Measurements from ENCODE around the gene CST4.
"Not testable (repeated sequence)": the region's sequence is repeated elsewhere in the genome, so short reads cannot be mapped to it uniquely, and the experiment has no call there.

The CST4 gene

DNA sequence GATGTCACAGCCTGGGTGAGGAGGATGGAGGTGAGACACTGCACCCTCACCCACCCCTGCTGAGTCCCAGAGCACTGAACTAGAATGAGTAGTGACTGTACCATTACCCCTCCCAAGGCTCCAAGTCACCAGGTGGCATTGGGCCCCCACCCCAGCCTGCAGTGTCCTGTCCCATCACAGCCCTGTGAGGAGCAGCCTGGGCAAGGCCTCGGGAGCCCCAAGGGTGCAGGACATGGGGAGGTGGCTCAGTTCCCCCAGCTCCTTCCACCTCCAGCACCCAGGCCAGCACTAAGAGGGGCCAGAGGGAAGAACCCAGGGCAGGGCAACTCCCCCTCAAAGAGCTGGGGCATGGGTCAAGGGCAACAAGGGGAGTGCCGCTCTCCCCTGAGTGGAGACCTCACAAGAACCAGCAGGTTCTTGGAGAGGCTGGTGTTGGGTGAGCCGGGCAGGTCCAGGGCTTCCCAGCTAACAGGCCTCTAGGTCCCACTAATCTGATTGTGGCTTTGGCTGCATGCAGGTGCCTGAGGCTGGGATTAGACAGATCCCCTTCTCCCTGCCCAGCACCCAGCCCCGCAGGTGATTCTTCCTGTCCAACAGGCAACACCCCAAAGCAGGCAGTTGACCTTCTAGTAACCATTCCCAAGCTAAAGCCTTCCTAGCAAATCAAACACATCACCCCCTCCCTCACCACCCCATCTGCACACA lies 2.6 kb downstream of the CST4 start:
- DNase-seq: no peak

- not testable (repeated sequence) for DNase-seq
These were observed 3.3 kb downstream of the CST4 start for GRCh38 chr20:23685529-23685896.

GRCh38 chr20:23684261-23684660 lies 4.6 kb downstream of the CST4 start:
- no peak for DNase-seq

- no peak for DNase-seq
These were observed 5.0 kb downstream of the CST4 start for GRCh38 chr20:23683807-23684206.

GRCh38 chr20:23683281-23683680 lies 5.6 kb downstream of the CST4 start:
- DNase-seq: no peak

- DNase-seq: no peak
These were observed 8.7 kb downstream of the CST4 start for GRCh38 chr20:23680146-23680545.

DNA sequence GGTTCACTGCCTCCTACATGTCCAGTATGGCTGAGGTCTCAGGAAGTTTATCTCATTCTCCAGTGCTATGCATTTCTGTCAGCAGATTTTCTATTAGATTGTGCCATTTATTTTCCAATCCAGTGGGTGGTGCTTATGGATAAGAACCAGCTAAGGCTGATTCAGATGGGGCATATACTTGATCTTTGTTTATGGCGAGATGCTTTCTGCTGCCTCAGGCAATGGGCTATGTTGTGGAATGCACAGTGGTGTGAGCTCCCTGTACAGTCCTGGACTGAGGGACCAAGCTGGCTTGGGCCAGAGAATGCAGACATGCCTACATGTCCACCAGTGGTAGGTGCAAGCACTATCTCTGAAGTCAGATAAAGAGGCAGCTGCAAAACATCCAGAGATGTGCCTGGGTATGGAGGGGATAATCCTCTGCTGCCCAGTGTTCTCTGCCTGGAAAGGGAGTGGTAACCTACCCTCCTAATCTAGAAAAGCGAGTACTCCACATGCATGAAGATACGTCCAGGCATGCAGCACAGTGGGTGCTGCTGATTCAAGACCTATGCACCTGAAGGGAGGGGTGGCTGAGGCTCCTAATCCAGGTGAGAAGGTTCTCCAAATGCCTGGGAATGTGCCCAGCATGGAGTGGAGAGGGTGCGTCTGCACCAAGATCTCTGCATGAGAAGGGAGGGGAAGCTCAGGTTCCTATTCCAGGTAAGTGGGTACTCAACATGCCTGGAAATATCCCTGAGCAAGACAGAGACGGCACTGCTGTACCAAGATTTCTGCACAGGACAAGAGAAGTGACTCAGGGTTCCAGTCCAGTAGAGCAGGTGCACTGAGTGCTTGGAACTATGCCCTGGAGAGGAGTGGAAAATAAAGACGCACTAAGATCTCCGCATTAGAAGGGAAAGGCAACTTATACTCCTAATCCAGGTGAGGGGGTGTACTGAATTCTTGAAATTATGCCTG lies 9.4 kb downstream of the CST4 start:
- no peak for DNase-seq

DNA sequence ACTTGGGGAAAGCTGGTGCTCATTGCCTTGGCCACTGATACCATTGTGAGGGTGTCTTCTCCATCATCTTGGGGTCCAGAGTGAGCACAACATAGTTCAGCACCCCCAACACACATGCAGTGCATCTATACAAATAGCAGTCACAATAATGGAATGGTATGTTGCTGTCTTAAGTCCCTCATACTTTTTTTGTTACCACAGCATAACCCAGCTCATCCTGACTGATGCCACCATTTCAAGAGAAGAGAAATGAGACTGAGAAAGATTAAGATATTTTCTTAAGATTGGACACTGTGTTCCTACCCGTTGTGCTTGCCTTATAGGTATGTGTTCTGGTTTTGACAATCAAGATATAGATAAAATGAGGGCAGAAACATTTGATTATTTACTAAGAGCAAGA lies 15.6 kb downstream of the CST4 start:
- no peak for DNase-seq

DNA sequence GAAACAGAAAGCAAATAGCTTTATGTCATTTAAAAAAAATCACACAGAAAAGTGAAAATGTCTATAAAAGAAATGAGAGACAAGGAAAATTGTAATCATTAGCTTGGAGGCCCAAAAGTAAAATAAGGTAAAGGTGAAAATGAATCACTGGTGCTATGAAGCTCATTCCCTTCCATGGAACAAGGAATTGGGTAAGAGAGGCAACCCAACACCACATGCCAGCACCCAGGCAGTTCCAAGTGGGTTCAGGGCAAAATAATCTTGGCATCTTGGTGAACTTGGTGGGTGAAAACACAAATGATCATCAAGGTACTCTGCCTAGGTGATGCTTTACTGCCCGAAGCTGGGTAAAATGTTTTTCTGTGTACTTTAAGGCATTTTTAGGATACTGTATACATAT lies 16.7 kb downstream of the CST4 start:
- DNase-seq: no peak

- DNase-seq: no peak
These were observed 17.4 kb downstream of the CST4 start for GRCh38 chr20:23671479-23671878.

GRCh38 chr20:23670361-23670760 lies 18.5 kb downstream of the CST4 start:
- DNase-seq: no peak

GRCh38 chr20:23669866-23670265 lies 19.0 kb downstream of the CST4 start:
- no peak for DNase-seq

GRCh38 chr20:23669327-23669726 lies 19.5 kb downstream of the CST4 start:
- no peak for DNase-seq

DNA sequence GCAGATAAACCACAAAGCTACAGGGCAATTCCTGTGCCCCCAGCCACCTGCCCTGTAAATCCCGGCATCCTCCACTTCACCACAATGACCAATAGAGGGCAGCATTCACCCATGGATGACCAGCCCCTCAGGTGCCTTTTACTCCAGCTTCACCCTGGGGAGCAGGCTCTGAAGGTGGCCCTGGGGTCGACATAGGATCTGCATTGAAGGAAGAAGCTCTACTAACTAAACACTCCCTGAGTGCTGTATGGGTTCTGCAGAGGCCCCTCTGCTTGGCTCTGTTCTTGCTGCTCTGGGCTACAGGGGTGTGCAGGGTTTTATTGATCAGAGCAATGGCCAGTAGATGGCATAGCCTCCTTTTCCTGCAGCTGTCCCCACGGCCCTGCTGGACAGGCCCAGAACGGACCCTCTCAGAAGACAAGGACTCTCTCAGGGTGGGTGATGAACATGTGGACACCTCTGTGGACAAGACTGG lies 20.3 kb downstream of the CST4 start:
- DNase-seq: peak; percentile 5

- no peak for DNase-seq
These were observed 21.2 kb downstream of the CST4 start for GRCh38 chr20:23667666-23668065.

DNA sequence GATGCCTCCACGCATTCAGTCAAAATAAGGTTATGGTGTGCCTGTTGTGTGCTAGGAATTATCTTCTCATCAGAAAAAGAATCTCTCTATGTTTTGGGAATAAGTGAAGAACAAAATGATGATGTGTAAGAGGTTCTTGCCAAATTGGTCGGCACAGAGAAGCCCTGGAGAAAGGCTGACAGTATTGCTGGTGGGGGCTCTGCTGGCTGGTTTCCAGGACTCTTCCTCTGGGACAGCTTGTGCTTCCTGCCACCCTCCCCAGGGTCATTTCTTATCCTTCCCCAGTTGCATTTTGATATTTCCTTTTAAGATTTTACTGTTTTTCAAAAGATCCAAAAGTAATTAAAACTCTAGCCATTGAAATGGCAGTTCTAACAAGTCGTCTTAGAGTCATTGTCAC lies 22.1 kb downstream of the CST4 start:
- DNase-seq: no peak

DNA sequence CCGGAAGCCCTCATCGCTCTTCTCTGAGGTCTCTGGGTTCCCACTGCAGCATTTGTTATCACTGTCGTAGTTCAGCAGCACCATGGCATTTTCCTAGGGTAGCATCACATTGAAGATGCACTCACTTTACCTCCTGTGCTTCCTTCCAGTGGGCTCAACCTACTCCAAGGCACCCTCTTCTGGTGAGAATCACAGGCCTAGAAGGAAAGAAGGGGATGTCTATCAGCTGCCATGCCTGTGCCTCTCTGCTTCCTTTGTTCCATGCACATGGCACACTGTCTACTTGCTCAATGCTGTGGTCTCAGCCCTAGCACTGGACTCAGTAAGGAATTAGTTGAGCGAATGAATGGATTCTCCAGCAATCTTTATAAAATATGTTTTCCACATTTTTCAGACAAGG lies 22.6 kb downstream of the CST4 start:
- DNase-seq: no peak

DNA sequence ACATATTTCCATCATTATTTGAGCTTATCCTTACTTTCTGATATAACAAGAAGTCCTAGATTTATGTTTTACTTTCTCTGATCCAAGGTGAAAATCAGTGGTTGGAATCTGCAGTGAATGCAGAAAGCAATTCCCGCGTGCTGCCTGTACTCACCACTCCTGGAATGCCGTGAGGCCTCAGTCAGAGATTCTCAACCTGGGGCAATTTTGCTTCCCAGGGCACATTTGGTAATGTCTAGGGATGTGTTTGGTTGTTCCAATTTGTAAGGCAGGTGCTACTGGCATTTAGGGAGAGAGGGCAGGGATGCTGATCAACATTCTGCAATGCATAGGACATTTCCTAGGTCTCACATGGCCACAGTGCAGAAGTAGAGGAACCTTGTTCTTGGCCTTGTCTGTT lies 23.9 kb downstream of the CST4 start:
- DNase-seq: no peak

DNA sequence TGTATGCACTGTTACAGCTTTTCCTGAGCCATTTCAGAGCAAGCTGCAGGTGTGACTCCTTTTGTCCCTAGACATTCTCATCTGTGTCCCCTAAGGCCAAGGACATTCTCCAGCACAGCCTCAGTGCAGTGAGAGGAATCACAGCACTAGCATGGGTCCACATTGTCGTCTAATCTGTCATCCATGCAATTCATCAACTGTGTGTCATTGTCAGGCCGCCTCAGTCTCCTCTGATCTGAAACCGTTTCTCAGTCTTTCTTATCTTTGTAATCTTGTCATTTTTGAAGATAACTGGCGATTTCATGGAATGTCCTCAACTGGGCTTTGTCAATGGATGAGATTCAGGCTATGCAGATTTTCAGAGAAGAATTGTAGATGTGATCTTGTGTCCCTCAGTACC lies 24.8 kb downstream of the CST4 start:
- DNase-seq: not testable (repeated sequence)

DNA sequence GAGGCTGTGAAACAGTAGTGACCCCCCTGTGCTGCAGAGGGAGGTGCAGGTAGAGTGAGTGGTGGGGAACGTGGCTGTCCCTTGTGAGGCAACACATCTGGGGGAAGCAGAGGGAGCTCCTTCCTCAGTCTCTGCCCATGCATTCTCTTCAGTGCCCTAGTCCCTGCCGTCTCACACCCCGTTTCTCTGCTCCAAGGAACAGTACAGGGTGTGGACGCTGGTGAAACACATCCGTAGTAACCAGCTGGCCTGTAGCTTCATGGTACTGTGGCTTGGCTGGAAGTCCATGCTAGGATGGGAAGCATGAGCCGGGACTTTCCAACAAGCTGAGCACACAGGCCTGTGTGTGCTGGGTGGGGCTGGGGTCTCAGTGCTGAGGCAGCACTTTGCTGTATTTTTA lies 25.7 kb downstream of the CST4 start:
- no peak for DNase-seq

DNA sequence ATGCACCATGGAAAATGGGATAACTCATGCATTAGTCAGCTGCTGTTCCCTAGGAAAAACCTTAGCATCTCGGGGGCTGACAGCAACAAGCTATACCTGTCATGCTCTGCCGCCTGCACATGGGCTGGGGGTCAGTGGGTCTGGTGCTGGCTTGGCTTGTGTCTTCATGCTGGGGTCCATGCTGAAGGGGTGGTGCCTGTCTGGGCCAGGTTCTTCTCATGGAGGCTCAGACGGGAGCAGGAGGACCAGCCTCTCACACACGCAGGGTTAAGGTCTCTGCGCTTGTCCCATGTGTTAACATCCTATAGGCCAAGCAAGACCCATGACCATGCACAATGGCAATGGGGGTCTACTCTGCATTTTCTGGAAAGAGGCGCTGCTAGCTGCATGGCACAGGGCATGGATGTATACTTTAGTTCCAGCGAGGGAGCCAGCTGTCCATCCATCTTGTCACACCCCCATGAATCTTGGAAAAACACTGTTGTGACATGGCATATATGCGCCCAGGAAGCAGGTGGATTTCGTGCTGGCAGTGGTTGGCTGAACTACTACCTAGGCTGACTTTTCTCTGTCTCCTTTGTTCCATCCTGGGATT lies 26.5 kb downstream of the CST4 start:
- DNase-seq: no peak

DNA sequence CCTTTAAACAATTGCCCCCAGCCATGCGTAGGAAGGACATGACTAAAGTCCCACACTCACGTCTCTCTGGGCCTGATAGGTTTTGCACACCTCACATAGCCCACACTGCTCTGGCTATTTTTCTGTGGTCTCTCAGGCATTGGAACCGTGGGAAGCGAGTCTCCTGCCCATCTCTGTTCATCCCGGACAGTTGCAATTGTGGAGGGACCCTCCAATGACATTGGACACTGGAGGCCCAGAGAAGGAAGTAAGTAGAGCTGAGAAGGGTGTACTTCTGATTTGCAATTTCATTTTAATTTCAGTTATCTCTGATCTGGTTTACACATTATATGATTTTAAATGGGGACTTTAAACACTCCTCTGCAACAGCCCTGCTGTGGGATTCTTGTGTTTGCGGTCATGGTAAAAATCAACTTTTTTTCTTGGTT lies 27.8 kb downstream of the CST4 start:
- no peak for DNase-seq

- no peak for DNase-seq
These were observed 28.6 kb downstream of the CST4 start for GRCh38 chr20:23659989-23660837.

All from NCI-H446 treated with DMSO at 0.1 percent for 48 hours (cell line).